DMS114 treated with DMSO at 0.1 percent for 48 hours (cell line): ENCODE results near the gene ACTR1A.
"Not testable (repeated sequence)": the region's sequence is repeated elsewhere in the genome, so short reads cannot be mapped to it uniquely, and the experiment has no call there.

ENCODE experiments used
- DNase-seq: peaks from one replicate; lab custom pipeline; 2025; ENCODE audit not compliant: unreplicated experiment; lab: John Stamatoyannopoulos, UW

The ACTR1A gene

GRCh38 chr10:102502337-102503151 is at the start of gene ACTR1A:
ACTR1A (minus strand) TSS chr10:102502712; CDS start chr10:102502647, 65 bp downstream.
- peak; percentile 99 for DNase-seq

- no peak for DNase-seq
These were observed 48.2 kb upstream of the ACTR1A start for GRCh38 chr10:102550636-102551210.

GRCh38 chr10:102549549-102549948 is 47.0 kb upstream of the ACTR1A start:
- no peak for DNase-seq

- no peak for DNase-seq
These were observed 44.3 kb upstream of the ACTR1A start for GRCh38 chr10:102546606-102547320.

GRCh38 chr10:102545997-102546396 is 43.5 kb upstream of the ACTR1A start:
- no peak for DNase-seq

GRCh38 chr10:102545265-102545871 is 42.9 kb upstream of the ACTR1A start:
- DNase-seq: no peak

- DNase-seq: no peak
These were observed 40.4 kb upstream of the ACTR1A start for GRCh38 chr10:102542800-102543418.

GRCh38 chr10:102540023-102540422 is 37.5 kb upstream of the ACTR1A start:
- DNase-seq: no peak

GRCh38 chr10:102538811-102539210 is 36.3 kb upstream of the ACTR1A start:
- no peak for DNase-seq

GRCh38 chr10:102537948-102538347 is 35.4 kb upstream of the ACTR1A start:
- no peak for DNase-seq

GRCh38 chr10:102537367-102537766 is 34.9 kb upstream of the ACTR1A start:
- DNase-seq: no peak

- DNase-seq: no peak
These were observed 33.1 kb upstream of the ACTR1A start for GRCh38 chr10:102535481-102536147.

GRCh38 chr10:102534966-102535365 is 32.5 kb upstream of the ACTR1A start:
- DNase-seq: not testable (repeated sequence)

GRCh38 chr10:102534333-102534732 is 31.8 kb upstream of the ACTR1A start:
- no peak for DNase-seq

GRCh38 chr10:102527546-102527945 is 25.0 kb upstream of the ACTR1A start:
- no peak for DNase-seq

- DNase-seq: no peak
These were observed 22.2 kb upstream of the ACTR1A start for GRCh38 chr10:102524746-102525145.

GRCh38 chr10:102523250-102524029 is 20.9 kb upstream of the ACTR1A start:
- no peak for DNase-seq

- DNase-seq: no peak
These were observed 20.4 kb upstream of the ACTR1A start for GRCh38 chr10:102522874-102523249.

- no peak for DNase-seq
These were observed 16.8 kb upstream of the ACTR1A start for GRCh38 chr10:102519246-102519825.
